ENCODE data around the gene SEC14L3.

The SEC14L3 gene

GRCh38 chr22:30471616-30472318 lies at the start of gene SEC14L3:
SEC14L3 (minus strand) TSS chr22:30472017; CDS start chr22:30471958, 59 bp downstream.
- DNase-seq (ENCODE audit: low read depth) = no peak

GRCh38 chr22:30519842-30520425 lies 48.1 kb upstream of the SEC14L3 start:
- DNase-seq (ENCODE audit: low read depth) = no peak

- DNase-seq (ENCODE audit: low read depth) = no peak
Observed at GRCh38 chr22:30516731-30517130, 44.9 kb upstream of the SEC14L3 start.

DNA sequence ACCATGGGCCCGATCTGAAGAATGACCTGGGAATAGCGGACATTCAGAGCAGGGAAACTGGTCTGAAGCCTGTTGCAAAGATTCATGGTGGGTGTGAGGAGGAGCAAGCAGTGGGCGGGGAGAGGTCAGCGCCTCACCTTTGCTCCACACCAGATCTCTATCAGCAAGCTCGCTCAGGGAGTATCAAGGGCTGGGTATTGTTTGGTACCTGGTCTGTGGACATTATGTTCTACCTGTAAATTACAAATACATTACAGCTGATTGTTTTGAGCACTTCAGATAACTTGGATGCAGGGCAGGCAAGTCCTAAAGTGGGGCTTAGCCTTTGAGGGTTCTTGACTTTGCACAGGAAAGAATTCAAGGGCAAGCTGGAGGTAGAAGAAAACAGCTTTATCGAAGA lies 44.5 kb upstream of the SEC14L3 start:
- no peak for DNase-seq (ENCODE audit: low read depth)

DNA sequence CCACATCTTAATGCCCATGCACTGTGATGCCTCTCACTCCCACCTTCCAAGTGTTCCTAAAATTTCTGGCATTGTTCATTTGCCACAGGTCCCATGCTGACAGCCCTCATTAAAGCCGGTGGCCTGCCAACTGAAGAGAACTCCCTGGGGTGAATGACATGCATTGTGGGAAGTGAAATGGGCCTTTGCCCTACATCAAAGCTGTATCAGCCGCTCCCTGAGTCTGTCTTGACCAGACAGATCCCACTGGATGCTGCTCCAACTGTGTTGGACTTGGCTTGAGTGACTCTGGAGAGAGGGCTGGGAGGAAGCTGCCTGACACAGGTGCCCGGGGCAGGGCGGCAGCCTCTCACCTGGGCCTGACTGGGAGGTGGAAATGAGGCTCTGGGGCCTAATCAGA lies 42.4 kb upstream of the SEC14L3 start:
- DNase-seq (ENCODE audit: low read depth) = no peak

- DNase-seq (ENCODE audit: low read depth) = no peak
Observed at GRCh38 chr22:30513462-30513861, 41.6 kb upstream of the SEC14L3 start.

DNA sequence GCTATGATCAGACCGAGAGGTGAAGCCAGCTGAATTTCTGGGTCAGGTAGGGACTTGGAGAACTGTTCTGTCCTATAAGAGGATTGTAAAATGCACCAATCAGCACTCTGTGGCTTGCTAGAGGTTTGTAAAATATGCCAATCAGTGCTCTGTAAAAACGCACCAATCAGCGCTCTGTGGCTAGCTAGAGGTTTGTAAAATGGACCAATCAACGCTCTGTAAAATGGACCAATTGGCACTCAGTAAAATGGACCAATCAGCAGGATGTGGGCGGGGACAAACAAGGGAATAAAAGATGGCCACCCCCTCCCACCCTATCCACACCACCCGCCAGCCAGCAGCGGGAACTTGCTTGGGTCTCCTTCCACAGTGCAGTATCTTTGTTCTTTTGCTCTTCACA lies 40.1 kb upstream of the SEC14L3 start:
- DNase-seq (ENCODE audit: low read depth) = no peak

DNA sequence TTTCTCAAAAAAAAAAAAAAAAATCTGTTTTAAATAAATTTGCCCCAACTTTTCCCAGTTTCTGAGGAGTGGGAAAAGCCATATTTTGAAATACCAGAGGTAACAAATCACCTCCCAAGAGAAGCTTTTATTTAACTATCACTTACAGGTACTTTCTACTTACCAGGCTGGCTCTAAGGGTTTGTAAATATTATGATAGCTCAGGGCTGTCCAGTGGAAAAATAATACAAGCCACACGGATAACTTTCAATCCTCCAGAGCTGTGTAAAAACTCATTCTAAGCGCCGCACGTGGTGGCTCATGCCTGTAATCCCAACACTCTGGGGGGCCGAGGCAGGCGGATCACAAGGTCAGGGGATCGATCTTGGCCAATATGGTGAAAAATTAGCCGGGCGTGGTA lies 39.3 kb upstream of the SEC14L3 start:
- DNase-seq (ENCODE audit: low read depth) = no peak

DNA sequence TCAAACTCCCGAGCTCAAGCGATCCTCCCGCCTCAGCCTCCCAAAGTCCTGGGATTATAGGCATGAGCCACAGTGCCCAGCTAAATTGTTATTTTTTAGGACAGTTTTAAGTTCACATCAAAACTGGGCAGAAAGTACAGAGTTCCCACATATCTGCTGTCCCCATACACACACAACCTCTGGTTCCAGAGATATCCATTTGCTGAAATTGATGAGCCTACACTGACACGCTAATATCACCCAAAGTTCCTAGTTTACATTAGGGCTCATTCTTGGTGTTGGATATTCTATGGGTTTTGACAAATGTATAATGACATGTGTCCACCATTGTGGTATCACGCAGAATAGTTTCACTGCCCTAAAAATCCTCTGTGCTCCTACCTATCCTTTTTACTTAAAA lies 36.4 kb upstream of the SEC14L3 start:
- DNase-seq (ENCODE audit: low read depth) = no peak

- no peak for DNase-seq (ENCODE audit: low read depth)
Observed at GRCh38 chr22:30507670-30508069, 35.9 kb upstream of the SEC14L3 start.

- no peak for DNase-seq (ENCODE audit: low read depth)
Observed at GRCh38 chr22:30506507-30506968, 34.7 kb upstream of the SEC14L3 start.

DNA sequence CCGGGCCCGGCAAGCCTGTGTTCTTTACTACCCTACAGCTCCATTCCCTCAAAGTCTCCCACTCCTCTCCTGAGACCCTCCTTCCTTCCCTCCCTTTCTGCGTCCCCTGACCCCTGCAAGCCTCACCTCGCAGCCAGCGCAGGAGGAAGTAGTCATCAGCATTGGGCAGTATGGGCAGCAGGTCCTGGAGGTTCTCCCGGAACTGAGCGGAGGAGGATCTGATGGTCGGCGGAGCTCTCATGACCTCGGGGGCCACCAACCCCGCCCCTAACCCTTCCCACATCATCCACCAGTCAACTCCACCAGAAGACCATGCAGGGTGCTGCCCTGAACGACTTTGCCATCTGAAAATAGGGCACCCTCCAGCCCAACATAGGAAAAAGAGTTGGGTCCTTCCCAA lies 31.7 kb upstream of the SEC14L3 start:
- DNase-seq (ENCODE audit: low read depth) = no peak

DNA sequence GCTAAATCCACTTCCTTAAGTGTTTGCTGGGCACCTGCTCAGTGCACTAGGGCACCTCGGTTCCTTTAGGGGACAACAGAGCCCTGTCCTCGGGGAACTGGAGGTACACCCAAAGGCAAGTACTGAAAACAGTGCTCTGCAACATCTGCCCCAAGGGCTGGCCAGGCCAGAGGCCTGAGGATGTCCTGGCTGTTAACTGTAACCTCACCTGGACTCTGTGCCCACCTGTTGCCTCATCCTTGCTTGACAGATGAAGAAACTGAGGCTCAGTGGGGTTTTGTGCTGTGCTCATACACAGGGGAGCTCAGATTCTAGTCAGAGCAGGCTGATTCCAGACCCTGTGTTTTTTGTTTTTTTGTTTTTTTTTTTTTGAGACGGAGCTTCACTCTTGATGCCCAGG lies 31.1 kb upstream of the SEC14L3 start:
- DNase-seq (ENCODE audit: low read depth) = no peak

DNA sequence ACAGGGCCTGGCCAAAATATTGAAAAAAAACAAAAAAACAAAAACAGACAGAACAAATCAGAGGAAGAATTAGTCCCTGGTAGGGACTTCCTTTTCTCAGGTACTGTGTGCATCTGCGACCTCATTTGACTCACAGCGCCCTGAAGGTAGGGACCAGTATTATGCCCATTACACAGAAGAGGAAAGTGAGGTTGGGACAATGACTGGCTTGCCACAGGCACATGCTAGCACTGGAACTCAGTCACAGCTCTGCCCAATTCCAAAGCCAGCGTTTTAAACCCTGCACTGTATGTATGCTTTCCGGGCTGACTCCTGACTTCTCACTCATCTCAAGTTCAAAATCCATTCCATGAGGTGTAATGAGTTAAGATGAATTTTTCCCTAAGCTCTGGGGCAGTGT lies 30.3 kb upstream of the SEC14L3 start:
- no peak for DNase-seq (ENCODE audit: low read depth)

GRCh38 chr22:30500628-30501027 lies 28.8 kb upstream of the SEC14L3 start:
- no peak for DNase-seq (ENCODE audit: low read depth)

- DNase-seq (ENCODE audit: low read depth) = no peak
Observed at GRCh38 chr22:30497466-30498150, 25.8 kb upstream of the SEC14L3 start.

DNA sequence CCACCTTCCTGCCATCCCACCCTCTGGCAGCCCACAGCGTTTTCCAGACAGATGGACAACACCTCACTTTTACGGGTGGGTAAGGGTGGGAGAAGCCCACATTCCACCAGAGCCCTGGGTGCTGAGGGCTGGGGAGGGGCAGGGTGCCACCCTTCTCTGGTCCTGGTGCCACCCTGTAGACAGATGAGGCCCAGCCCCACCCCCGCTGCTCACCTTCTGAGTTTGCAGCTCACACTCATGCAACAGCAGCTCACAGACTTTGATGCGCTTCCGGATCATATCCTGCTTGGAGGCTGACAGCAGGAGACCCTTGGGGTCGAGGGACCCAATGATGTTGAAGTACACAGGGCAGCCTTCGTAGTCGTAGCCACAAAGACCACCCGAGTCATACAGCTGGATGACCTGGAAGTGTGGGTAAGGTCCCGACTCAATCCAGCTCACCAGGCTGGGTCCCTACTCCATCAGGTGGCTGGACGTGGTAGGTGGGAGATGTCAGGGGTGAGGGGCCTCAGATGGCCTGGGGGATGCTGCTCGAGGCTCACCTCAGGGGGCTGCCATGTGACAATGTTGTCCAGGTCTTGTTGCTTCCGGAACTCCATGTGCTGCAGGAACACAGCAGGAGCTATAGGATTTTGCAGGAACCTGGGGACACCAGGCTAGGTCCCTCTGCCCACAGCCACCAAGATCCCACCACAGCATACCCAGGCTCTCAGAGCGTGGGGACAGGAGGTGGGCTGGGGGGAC lies 23.4 kb upstream of the SEC14L3 start:
- no peak for DNase-seq (ENCODE audit: low read depth)

GRCh38 chr22:30492144-30492543 lies 20.3 kb upstream of the SEC14L3 start:
- no peak for DNase-seq (ENCODE audit: low read depth)

- DNase-seq (ENCODE audit: low read depth) = no peak
Observed at GRCh38 chr22:30491381-30491780, 19.6 kb upstream of the SEC14L3 start.

GRCh38 chr22:30490399-30490798 lies 18.6 kb upstream of the SEC14L3 start:
- DNase-seq (ENCODE audit: low read depth) = no peak

DNA sequence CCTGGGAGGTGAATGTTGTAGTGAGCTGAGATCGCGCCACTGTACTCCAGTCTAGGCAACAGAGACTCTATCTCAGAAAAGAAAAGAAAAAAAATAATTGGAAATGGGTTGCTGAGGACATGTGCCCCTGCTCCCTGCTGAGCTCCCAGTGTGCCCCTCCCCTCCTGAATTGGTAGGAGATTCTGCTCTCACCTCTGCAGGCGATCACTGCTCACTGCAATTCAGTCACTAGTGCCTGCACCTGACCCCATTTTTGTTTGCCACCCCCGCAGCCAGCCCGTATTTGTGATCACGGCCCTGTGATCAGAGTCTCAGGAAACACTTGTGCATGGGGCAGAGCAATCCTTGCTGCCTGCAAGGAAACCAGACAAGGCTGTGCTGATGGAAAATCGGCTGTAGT lies 16.3 kb upstream of the SEC14L3 start:
- DNase-seq (ENCODE audit: low read depth) = no peak

DNA sequence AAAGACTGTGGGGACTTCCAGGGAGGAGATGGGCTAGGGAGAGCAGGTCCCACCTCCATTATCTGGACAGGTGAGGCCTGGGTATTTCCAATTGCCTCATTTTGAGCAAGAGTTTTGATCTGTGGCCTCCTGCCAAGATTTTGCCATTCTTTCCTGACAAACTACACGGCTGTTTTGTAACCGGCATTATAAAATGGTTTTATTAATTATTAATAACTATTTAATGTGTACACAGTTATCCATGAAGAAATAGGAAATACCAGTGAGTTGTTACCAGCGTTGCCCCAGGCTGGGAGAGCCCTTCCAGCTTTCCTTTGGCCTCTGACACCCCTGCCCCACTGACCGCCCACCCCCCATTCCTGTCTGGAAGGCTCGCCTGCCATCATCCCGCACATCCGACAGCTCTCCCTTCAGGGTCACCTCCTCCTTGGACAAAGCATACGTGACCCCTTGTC lies 14.9 kb upstream of the SEC14L3 start:
- DNase-seq (ENCODE audit: low read depth) = no peak

GRCh38 chr22:30486118-30486517 lies 14.3 kb upstream of the SEC14L3 start:
- no peak for DNase-seq (ENCODE audit: low read depth)

Data from HS-27A (cell line).